Liver (tissue), 9 donors: ENCODE measurements around the gene MRPL54. TPM values are rescaled to one million over a fixed set of nuclear protein-coding genes. Genes with fewer than 3 reads are reported as not detected.

Source experiments
- DNase-seq: peaks from one replicate; pipeline ENCODE4 v3.0.0-alpha.2; 2017; ENCODE audit warnings: low spot score
- H3K27ac ChIP-seq, 2 donors: one replicate each; pipeline ENCODE4 v1.7.0; 2013; ENCODE audit warnings: inconsistent platforms in 2 of 2, low read length in 2 of 2, control low read depth in 1 of 2, low read depth in 1 of 2, mild to moderate bottlenecking in 1 of 2
- H3K27me3 ChIP-seq, 4 donors: one replicate each; pipeline versions ENCODE4 v1.6.1 to v1.7.0; 2013; ENCODE audit warnings: low read length in 3 of 4, inconsistent platforms in 1 of 4, mild to moderate bottlenecking in 1 of 4, moderate library complexity in 1 of 4; ENCODE audit not compliant: control insufficient read depth in 4 of 4, insufficient read depth in 4 of 4
- H3K36me3 ChIP-seq, 4 donors: one replicate each; pipeline versions ENCODE4 v1.6.1 to v1.7.0; 2013; ENCODE audit warnings: low read length in 3 of 4, mild to moderate bottlenecking in 3 of 4, low read depth in 1 of 4, moderate library complexity in 1 of 4; ENCODE audit not compliant: control insufficient read depth in 4 of 4, insufficient read depth in 3 of 4
- H3K4me1 ChIP-seq, 4 donors: one replicate each; pipeline versions ENCODE4 v1.6.1 to v1.7.0; 2013; ENCODE audit warnings: low read length in 3 of 4, mild to moderate bottlenecking in 3 of 4, moderate library complexity in 1 of 4; ENCODE audit not compliant: control insufficient read depth in 4 of 4, insufficient read depth in 4 of 4
- H3K4me3 ChIP-seq, 3 donors: one replicate each; pipeline versions ENCODE4 v1.6.1 to v1.7.0; 2013; ENCODE audit warnings: low read length in 3 of 3, control low read depth in 1 of 3, low read depth in 1 of 3, mild to moderate bottlenecking in 1 of 3
- H3K9ac ChIP-seq, 2 donors: one replicate each; pipeline ENCODE4 v1.7.0; 2013; ENCODE audit warnings: low read length in 2 of 2, mild to moderate bottlenecking in 2 of 2, moderate library complexity in 2 of 2, control low read depth in 1 of 2, low read depth in 1 of 2
- H3K9me3 ChIP-seq, 4 donors: one replicate each; pipeline versions ENCODE4 v1.6.1 to v1.7.0; 2013; ENCODE audit warnings: low read length in 3 of 4; ENCODE audit not compliant: control insufficient read depth in 4 of 4
- EGR1 ChIP-seq, 2 donors: IDR thresholded peaks; 2 replicates each; pipeline ENCODE4 v1.6.1; 2016 to 2018; ENCODE audit warnings: antibody characterized with exemption in 2 of 2, low read depth in 2 of 2
- FOXA2 ChIP-seq: IDR thresholded peaks from 2 replicates; pipeline ENCODE4 v1.6.1; 2016; ENCODE audit warnings: antibody characterized with exemption
- HNF4A ChIP-seq, 2 donors: conservative IDR thresholded peaks; 2 replicates each; pipeline ENCODE4 v1.6.1; 2016; ENCODE audit warnings: antibody characterized with exemption in 2 of 2, mild to moderate bottlenecking in 2 of 2
- HNF4G ChIP-seq: IDR thresholded peaks from 2 replicates; pipeline ENCODE4 v1.6.1; 2016; ENCODE audit warnings: antibody characterized with exemption
- NR2F2 ChIP-seq: IDR thresholded peaks from 2 replicates; pipeline ENCODE4 v1.6.1; 2016; ENCODE audit warnings: antibody characterized with exemption
- RAD21 ChIP-seq, 2 donors: IDR thresholded peaks; 2 replicates each; pipeline ENCODE4 v1.6.1; 2016; ENCODE audit warnings: antibody characterized with exemption in 2 of 2, mild to moderate bottlenecking in 2 of 2
- RXRA ChIP-seq, 2 donors: IDR thresholded peaks; 2 replicates each; pipeline ENCODE4 v1.6.1; 2017 to 2018; ENCODE audit warnings: antibody characterized with exemption in 2 of 2, mild to moderate bottlenecking in 1 of 2
- TAF1 ChIP-seq: conservative IDR thresholded peaks from 2 replicates; pipeline ENCODE4 v1.6.1; 2016; ENCODE audit warnings: antibody characterized with exemption, mild to moderate bottlenecking
- WGBS: extraction: QIAGEN DNeasy Blood & Tissue Kit; methylation state at CpG from one replicate; pipeline ENCODE4 v1.1.7; 2013; 5-methylcytosine and 5-hydroxymethylcytosine counted together
- polyA plus RNA-seq, 2 donors: library from polyadenylated mRNA; stranded (reverse) in 1 of 2; unstranded in 1 of 2; fragments of 200-250 nt in 1 of 2; fragments of >200 nt in 1 of 2; fragmentation: Nextera tagmentation in 1 of 2; extraction: Ambion mirVana in 1 of 2; gene quantifications; one replicate each; pipeline versions ENCODE4 v1.2.1 to v1.2.3, GENCODE V29; 2013 to 2015
- total RNA-seq, 2 donors: library from RNA; depleted of rRNA; stranded (reverse); fragments of >200 nt; gene quantifications; one replicate each; pipeline ENCODE4 v1.2.3, GENCODE V29; 2014
- TF ChIP-seq, protein P1 (sequence below): IDR thresholded peaks from 2 replicates; pipeline ENCODE4 v1.6.1; 2016; ENCODE audit warnings: antibody characterized with exemption
- TF ChIP-seq, protein P2 (sequence below): fragments of 150-350 bp; IDR thresholded peaks from 2 replicates; pipeline ENCODE4 v1.5.1; 2017; ENCODE audit warnings: improper control_type of control experiment, low read depth, low read length; ENCODE audit not compliant: missing input control
- TF ChIP-seq, protein P3 (sequence below): IDR thresholded peaks from 2 replicates; pipeline ENCODE4 v1.6.1; 2016; ENCODE audit warnings: antibody characterized with exemption
- TF ChIP-seq, protein P4 (sequence below): IDR thresholded peaks from 2 replicates; pipeline ENCODE4 v1.6.1; 2016; ENCODE audit warnings: antibody characterized with exemption, mild to moderate bottlenecking
- donor health status: healthy.
- donor health status: healthy.
- donor health status: healthy.
- donor health status: healthy.
- donor health status: healthy.

Gene MRPL54
- total and polyA plus RNA-seq, 4 donors, result 25.1 to 109 (median 42.9) TPM

DNA sequence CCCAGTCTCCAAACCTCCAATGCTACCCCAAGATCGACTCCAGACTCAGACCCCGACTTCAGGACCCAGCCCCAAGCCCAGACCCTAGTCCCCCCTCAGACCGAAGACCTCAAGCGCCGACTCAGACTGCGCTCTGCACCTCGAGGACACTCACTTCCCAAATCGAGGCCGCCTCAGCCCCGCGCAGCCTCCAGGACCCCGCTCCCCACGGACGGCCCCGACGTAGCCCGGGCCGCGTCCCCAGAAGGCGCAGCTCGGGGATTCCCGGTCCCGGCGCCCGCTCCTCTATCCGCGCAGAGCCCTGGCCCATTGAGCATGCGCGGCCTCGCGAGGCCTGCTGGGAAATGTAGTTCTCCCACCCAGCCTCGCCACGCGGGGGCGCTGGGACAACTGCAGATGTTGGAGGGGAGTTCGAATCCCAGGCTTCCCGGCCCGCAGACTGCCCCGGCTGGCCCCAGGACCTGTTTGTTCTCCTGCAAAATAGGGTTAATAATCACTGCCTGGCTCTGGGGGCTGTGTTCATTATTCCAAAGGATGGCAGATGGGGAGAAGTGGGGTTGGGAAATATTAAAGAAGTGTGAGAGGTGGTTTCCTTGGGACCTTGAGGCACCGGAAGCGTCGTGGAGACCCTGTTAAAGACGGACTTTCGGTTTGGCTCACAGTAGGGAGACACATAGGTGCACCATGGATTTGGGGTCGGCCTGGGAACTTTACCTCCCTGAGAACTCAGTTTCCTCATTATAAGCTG lies 926 bp upstream of the MRPL54 start, which contains the start of gene APBA3:
Gene APBA3 (minus strand): TSS at position 311 of the 748 bp plus-strand sequence. CDS start 1,428 bp downstream, outside the sequence.
- peak within 1 kb of the TSS; percentile 94 to 100 for H3K27ac ChIP-seq
- peak within 1 kb of the TSS; percentile 78 to 90 (median 83) for H3K4me3 ChIP-seq
- H3K9me3 ChIP-seq, result no peaks in the 10 kb centered on the region
- TF ChIP-seq, protein P1, sequence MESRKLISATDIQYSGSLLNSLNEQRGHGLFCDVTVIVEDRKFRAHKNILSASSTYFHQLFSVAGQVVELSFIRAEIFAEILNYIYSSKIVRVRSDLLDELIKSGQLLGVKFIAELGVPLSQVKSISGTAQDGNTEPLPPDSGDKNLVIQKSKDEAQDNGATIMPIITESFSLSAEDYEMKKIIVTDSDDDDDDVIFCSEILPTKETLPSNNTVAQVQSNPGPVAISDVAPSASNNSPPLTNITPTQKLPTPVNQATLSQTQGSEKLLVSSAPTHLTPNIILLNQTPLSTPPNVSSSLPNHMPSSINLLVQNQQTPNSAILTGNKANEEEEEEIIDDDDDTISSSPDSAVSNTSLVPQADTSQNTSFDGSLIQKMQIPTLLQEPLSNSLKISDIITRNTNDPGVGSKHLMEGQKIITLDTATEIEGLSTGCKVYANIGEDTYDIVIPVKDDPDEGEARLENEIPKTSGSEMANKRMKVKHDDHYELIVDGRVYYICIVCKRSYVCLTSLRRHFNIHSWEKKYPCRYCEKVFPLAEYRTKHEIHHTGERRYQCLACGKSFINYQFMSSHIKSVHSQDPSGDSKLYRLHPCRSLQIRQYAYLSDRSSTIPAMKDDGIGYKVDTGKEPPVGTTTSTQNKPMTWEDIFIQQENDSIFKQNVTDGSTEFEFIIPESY, result no peak
- no peak for TF ChIP-seq HNF4A (conservative IDR thresholded peaks at IDR 0.05)
- TF ChIP-seq, protein P2, sequence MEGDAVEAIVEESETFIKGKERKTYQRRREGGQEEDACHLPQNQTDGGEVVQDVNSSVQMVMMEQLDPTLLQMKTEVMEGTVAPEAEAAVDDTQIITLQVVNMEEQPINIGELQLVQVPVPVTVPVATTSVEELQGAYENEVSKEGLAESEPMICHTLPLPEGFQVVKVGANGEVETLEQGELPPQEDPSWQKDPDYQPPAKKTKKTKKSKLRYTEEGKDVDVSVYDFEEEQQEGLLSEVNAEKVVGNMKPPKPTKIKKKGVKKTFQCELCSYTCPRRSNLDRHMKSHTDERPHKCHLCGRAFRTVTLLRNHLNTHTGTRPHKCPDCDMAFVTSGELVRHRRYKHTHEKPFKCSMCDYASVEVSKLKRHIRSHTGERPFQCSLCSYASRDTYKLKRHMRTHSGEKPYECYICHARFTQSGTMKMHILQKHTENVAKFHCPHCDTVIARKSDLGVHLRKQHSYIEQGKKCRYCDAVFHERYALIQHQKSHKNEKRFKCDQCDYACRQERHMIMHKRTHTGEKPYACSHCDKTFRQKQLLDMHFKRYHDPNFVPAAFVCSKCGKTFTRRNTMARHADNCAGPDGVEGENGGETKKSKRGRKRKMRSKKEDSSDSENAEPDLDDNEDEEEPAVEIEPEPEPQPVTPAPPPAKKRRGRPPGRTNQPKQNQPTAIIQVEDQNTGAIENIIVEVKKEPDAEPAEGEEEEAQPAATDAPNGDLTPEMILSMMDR, result peak; percentile 42
- TF ChIP-seq TAF1, result no peak
- peak; percentile 58 to 65 for TF ChIP-seq EGR1 (IDR thresholded peaks at IDR 0.05; ENCODE audit: low read depth in 2 of 2)
- peak; percentile 37 to 48 for TF ChIP-seq RAD21 (IDR thresholded peaks at IDR 0.05)
- TF ChIP-seq, protein P3, sequence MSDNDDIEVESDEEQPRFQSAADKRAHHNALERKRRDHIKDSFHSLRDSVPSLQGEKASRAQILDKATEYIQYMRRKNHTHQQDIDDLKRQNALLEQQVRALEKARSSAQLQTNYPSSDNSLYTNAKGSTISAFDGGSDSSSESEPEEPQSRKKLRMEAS, result no peak
- TF ChIP-seq, protein P4, sequence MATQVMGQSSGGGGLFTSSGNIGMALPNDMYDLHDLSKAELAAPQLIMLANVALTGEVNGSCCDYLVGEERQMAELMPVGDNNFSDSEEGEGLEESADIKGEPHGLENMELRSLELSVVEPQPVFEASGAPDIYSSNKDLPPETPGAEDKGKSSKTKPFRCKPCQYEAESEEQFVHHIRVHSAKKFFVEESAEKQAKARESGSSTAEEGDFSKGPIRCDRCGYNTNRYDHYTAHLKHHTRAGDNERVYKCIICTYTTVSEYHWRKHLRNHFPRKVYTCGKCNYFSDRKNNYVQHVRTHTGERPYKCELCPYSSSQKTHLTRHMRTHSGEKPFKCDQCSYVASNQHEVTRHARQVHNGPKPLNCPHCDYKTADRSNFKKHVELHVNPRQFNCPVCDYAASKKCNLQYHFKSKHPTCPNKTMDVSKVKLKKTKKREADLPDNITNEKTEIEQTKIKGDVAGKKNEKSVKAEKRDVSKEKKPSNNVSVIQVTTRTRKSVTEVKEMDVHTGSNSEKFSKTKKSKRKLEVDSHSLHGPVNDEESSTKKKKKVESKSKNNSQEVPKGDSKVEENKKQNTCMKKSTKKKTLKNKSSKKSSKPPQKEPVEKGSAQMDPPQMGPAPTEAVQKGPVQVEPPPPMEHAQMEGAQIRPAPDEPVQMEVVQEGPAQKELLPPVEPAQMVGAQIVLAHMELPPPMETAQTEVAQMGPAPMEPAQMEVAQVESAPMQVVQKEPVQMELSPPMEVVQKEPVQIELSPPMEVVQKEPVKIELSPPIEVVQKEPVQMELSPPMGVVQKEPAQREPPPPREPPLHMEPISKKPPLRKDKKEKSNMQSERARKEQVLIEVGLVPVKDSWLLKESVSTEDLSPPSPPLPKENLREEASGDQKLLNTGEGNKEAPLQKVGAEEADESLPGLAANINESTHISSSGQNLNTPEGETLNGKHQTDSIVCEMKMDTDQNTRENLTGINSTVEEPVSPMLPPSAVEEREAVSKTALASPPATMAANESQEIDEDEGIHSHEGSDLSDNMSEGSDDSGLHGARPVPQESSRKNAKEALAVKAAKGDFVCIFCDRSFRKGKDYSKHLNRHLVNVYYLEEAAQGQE, result peak; percentile 14
- DNase-seq, result peak; percentile 97
- peak within 1 kb of the TSS; percentile 96 to 98 for H3K9ac ChIP-seq
- peaks cover 5 to 22% (median 14%) of the 10 kb centered on the region in 4 donors for H3K4me1 ChIP-seq
- WGBS, result 3% methylated on average over 45 of the region's 45 CpGs
- peaks cover 0 to 12% (median 5%) of the 10 kb centered on the region in 4 donors for H3K36me3 ChIP-seq
- H3K27me3 ChIP-seq, result no peaks in the 10 kb centered on the region

GRCh38 chr19:3762130-3762473 lies 380 bp upstream of the MRPL54 start:
- H3K27ac ChIP-seq, result peak overlapping the region; percentile 94 to 100
- 75% methylated on average over 1 of the region's 1 CpG for WGBS
- DNase-seq, result no peak
- H3K4me3 ChIP-seq, result no peak overlapping the region
- H3K4me1 ChIP-seq, result peaks cover 5 to 22% (median 14%) of the 10 kb centered on the region in 4 donors
- H3K27me3 ChIP-seq, result no peaks in the 10 kb centered on the region
- H3K9ac ChIP-seq, result no peak overlapping the region
- no peaks in the 10 kb centered on the region for H3K9me3 ChIP-seq
- peaks cover 0 to 18% (median 7%) of the 10 kb centered on the region in 4 donors for H3K36me3 ChIP-seq
- TF ChIP-seq, protein P1, result no peak
- TF ChIP-seq EGR1 (IDR thresholded peaks at IDR 0.05; ENCODE audit: low read depth in 2 of 2), result no peak
- TF ChIP-seq FOXA2, result no peak
- TF ChIP-seq NR2F2, result no peak
- no peak for TF ChIP-seq RXRA (IDR thresholded peaks at IDR 0.05)
- no peak for TF ChIP-seq HNF4A (conservative IDR thresholded peaks at IDR 0.05)
- no peak for TF ChIP-seq HNF4G
- TF ChIP-seq, protein P2, result no peak
- TF ChIP-seq, protein P4, result no peak
